ACHN (cell line): ENCODE results near the gene CDC42EP1.
"Not testable (repeated sequence)": the region's sequence is repeated elsewhere in the genome, so short reads cannot be mapped to it uniquely, and the experiment has no call there.

Experiments used
- DNase-seq: peaks from one replicate; pipeline ENCODE4 v3.0.0-alpha.2; 2015
- in situ Hi-C: cut with HindIII; loops from 2 replicates; pipeline ENCODE4 v1.10.0; 2017; ENCODE audit warnings: low sequenced_read_pairs, low pct_ligation_motif_present, low pct_unique_long_range_greater_than_20kb

The CDC42EP1 gene

GRCh38 chr22:37602546-37603277 lies 42.4 kb downstream of the CDC42EP1 start:
- in situ Hi-C loops, DNase-seq: not testable (repeated sequence)

- in situ Hi-C loops: no loop called here
- DNase-seq: no peak
Measured at GRCh38 chr22:37604074-37604473, 43.8 kb downstream of the CDC42EP1 start.

- no peak for DNase-seq
- in situ Hi-C loops: no loop called here
Measured at GRCh38 chr22:37604875-37605274, 44.6 kb downstream of the CDC42EP1 start.

- peak; percentile 76 for DNase-seq
- in situ Hi-C loops: no loop called here
Measured at GRCh38 chr22:37607010-37607934, 47.0 kb downstream of the CDC42EP1 start.

GRCh38 chr22:37607935-37608476 lies 47.7 kb downstream of the CDC42EP1 start:
- in situ Hi-C loops: no loop called here
- DNase-seq: no peak

DNA sequence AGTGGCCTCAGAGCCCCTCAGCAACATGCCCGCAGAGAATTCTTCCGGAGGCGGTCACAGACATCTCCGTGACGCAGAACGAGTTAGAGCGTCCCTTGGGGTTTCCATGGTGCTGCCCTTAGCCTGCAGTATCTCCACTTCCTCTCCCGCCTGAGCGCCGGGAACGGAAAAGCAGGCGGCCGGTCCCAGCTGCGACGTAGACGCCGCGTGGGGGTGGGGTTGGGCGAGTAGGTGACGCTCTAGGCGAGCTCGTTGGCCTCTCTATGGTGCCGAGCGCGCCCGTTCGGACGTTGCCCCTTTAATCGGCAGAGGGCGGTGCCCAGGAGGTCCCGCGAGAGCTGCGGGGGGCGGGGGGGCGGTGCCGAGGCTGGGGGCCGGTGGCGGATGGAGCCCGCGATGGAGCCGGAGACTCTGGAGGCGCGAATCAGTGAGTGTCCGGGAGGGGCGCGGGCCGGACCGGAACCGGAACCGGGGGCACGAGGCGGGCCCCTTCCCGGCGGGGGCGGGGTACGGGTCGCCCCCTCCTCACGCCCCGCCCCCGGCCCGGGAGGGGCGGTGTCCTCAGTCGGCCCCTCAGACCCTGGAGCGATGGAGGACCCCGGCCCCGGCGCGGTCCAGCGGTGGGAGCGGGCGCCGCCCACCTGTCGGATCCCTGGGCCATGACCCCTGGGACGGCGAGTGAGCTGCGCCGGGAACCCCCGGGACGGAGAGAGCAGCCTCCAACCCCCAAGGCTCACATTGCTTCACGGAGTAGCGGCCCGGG lies 48.4 kb downstream of the CDC42EP1 start, which contains the start of gene GGA1:
TSS of gene GGA1 (plus strand) at position 358 of the 763 bp plus-strand sequence. CDS start at position 385, 27 bp downstream.
- peak; percentile 94 for DNase-seq
- in situ Hi-C loops: no loop called here

- DNase-seq: peak; percentile 32
- in situ Hi-C loops: no loop called here
Measured at GRCh38 chr22:37609240-37610152, 49.2 kb downstream of the CDC42EP1 start.

DNA sequence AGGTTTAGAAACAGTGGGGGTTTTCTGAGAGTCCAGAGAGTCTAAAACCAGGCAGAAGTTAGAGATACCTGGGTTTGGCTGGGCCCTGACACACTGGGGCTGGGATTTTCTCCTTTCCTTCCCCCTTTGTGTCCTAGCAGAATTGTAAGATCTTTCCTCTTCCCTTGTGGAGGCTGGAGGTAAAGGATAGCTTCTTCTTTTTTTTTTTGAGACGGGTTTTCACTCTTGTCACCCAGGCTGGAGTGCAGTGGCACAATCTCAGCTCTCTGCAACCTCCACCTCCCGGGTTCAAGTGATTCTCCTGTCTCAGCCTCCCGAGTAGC lies 49.8 kb downstream of the CDC42EP1 start:
- in situ Hi-C loops, DNase-seq: not testable (repeated sequence)

DNA sequence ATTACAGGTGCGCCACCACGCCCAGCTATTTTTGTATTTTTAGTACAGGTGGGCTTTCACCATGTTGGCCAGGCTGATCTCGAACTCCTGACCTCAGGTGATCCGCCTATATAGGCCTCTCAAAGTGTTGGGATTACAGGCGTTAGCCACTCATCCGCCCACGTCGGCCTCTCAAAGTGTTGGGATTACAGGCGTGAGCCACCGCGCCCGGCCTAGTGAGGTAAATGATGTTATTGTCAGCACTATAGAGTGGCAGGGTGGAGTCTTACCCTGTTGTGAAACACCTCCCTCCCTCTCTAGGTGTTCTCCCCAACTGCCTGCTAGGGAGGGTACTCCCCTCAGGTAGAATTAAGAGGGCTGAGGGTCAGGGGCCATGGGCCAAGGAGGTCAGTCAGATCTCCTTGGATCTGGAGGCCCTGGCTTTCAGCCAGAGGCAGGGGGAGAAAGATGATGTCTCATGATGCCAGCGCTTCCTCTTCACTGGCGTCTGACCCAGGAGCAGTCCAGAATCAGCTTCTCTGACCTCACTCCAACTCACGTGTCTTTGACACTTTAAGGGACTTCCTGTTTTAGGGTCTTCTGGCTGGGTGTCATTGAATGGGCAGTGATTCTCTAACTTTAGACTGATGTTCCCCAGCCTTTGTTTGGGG lies 50.3 kb downstream of the CDC42EP1 start:
- no peak for DNase-seq
- in situ Hi-C loops: no loop called here

DNA sequence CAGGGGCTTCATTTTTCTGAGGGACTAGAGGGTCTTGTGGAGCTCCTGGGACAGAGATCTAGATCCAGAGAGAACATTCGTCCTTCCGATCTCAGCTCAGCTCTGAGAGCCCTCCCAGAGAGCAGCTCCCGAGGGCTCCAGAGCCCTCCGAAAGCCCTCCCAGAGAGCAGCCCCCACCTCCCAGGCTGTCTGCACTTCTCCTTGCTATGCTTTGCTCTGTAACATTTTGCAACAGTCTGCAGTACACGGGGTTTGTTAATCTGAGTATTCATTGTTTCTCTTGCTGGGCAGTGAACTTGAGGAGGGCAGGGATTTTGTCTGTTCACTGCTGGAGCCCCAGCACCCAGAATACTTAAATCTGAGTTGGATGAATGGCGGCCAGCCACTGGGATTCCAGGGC lies 50.9 kb downstream of the CDC42EP1 start:
- DNase-seq: no peak
- in situ Hi-C loops: no loop called here

- DNase-seq: no peak
- in situ Hi-C loops: no loop called here
Measured at GRCh38 chr22:37616201-37617083, 56.2 kb downstream of the CDC42EP1 start.

DNA sequence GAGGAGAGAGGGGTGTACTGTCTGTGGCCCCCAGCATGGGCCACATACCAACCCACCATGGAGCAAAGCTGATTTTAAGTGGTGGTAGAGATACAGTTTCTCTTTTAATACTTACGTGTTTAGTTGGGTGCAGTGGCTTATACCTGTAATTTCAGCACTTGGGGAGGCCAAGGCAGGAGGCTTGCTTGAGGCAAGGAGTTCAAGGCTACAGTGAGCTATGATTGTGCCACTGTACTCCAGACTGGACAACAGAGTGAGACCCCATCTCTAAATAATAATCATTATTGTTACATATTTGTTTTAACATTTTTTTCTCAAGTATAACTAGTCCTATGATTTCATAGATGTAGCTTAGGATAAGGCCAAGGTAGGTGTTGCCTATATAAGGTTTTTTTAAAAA lies 57.2 kb downstream of the CDC42EP1 start:
- in situ Hi-C loops: no loop called here

GRCh38 chr22:37618072-37618656 lies 57.9 kb downstream of the CDC42EP1 start:
- in situ Hi-C loops: no loop called here
- DNase-seq: no peak

More for the DNA sequence above, 57.2 kb downstream of the CDC42EP1 start:
- DNase-seq: no peak

DNA sequence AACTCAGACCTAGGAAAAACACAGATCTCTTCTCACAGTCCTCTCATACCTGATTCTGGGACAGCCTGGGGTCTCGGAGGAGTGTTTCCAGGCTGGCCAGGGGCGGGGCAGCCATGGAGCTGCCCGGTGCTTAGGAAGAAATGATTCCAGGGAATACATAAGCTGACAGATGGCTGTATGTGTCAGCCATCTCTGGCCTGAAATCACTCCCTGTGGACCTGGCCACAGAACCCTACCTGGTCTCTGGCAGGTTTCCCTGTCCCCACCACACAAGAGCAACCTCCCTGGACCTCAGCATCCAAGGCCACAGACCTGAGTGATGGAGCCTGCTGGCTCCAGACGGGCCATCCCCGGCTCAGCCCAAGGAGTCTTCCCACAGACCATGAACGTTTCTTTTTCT lies 58.4 kb downstream of the CDC42EP1 start:
- DNase-seq: no peak
- in situ Hi-C loops: no loop called here
